Stimulated activated CD4-positive, alpha-beta T cell treated with anti-CD3 and anti-CD28 coated beads, Interleukin-4, amount 100 ng/mL, for 48 hours (primary cell): ENCODE data around the gene FIZ1.

Experiments
- DNase-seq, 2 donors: peaks; one replicate each; pipeline ENCODE4 v3.0.0-alpha.2; 2020; ENCODE audit warnings: low read depth in 2 of 2

Gene FIZ1

GRCh38 chr19:55599468-55599841 lies at the start of gene FIZ1:
TSS of gene FIZ1 (minus strand) at chr19:55599517. CDS start at chr19:55597865, 1,652 bp downstream.
- DNase-seq = peak; percentile 94 to 95

- no peak for DNase-seq
Measured at GRCh38 chr19:55648585-55649267, 49.4 kb upstream of the FIZ1 start.

- DNase-seq = peak in 1 of 2 donors; percentile 27
Measured at GRCh38 chr19:55647732-55648584, 48.6 kb upstream of the FIZ1 start, which contains the start of gene CCDC106. TSS of gene CCDC106 (plus strand) at chr19:55648212. CDS start at chr19:55649047, 835 bp downstream.

- no peak for DNase-seq
Measured at GRCh38 chr19:55646889-55647731, 47.8 kb upstream of the FIZ1 start.

GRCh38 chr19:55645512-55645881 lies 46.2 kb upstream of the FIZ1 start:
- no peak for DNase-seq

- DNase-seq = no peak
Measured at GRCh38 chr19:55644842-55645511, 45.7 kb upstream of the FIZ1 start.

- DNase-seq = no peak
Measured at GRCh38 chr19:55644191-55644833, 45.0 kb upstream of the FIZ1 start.

- DNase-seq = no peak
Measured at GRCh38 chr19:55643887-55644176, 44.5 kb upstream of the FIZ1 start.

- peak; percentile 76 to 79 for DNase-seq
Measured at GRCh38 chr19:55643003-55643886, 43.9 kb upstream of the FIZ1 start, which contains the start of gene ZNF581. TSS of gene ZNF581 (plus strand) at chr19:55643649. CDS start at chr19:55644572, 923 bp downstream.

- peak in 1 of 2 donors; percentile 30 for DNase-seq
Measured at GRCh38 chr19:55642153-55643002, 43.1 kb upstream of the FIZ1 start.

- DNase-seq = no peak
Measured at GRCh38 chr19:55641426-55642152, 42.3 kb upstream of the FIZ1 start.

GRCh38 chr19:55640577-55641425 lies 41.5 kb upstream of the FIZ1 start, which contains the start of gene ZNF580:
TSS of gene ZNF580 (plus strand) at chr19:55641002. CDS start at chr19:55642509, 1,507 bp downstream.
- DNase-seq = peak; percentile 50 to 59

- DNase-seq = peak; percentile 65 to 66
Measured at GRCh38 chr19:55640043-55640576, 40.8 kb upstream of the FIZ1 start.

- peak; percentile 46 to 56 for DNase-seq
Measured at GRCh38 chr19:55638864-55639359, 39.6 kb upstream of the FIZ1 start.

- no peak for DNase-seq
Measured at GRCh38 chr19:55637534-55637933, 38.2 kb upstream of the FIZ1 start.

GRCh38 chr19:55636723-55637122 lies 37.4 kb upstream of the FIZ1 start:
- no peak for DNase-seq
